ENCODE measurements around the gene ADO. TPM values are rescaled to one million over a fixed set of nuclear protein-coding genes. Genes with fewer than 3 reads are reported as not detected.

ADO gene
- total RNA-seq, 1 experiment from 2014 or later = 26.2 TPM

DNA sequence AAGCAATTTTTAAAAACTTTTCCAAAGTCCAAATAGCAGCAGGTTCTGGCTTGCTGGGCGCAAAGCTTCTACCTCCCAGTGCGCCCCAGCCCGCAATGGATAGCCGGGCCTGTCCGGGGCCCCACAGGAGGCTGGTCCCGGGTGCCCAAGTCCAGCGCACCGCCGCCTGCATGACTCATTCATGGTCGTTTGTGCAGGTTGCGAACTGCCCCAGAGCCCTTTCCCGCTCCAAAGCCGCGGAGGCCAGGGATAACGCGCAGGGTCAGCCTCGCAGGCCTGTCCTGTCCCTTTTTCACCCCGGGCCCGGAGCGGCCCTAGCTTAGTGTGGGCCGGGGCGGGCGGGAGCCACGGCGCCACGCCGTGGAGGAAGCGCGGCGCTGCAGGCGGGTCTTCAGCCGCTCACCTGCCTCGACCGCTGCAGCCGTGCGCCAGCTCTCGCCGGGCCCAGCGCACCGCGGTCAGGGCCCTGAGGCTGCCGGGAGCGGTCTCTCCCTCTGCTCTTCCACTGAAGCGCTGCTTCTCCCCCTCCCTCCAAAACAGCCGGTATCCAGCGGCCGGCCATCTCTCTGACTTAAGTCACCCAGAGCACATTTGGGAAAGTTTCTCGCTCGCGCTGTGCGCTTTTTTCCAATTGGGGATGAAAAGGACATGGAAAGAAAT lies 13.4 kb downstream of the ADO start (continued):
- TF ChIP-seq, protein P1, sequence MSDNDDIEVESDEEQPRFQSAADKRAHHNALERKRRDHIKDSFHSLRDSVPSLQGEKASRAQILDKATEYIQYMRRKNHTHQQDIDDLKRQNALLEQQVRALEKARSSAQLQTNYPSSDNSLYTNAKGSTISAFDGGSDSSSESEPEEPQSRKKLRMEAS (IDR thresholded peaks at IDR 0.05) = peak; percentile 60
- no peak for TF ChIP-seq CBX3 (IDR thresholded peaks at IDR 0.05; ENCODE audit: low read depth)

DNA sequence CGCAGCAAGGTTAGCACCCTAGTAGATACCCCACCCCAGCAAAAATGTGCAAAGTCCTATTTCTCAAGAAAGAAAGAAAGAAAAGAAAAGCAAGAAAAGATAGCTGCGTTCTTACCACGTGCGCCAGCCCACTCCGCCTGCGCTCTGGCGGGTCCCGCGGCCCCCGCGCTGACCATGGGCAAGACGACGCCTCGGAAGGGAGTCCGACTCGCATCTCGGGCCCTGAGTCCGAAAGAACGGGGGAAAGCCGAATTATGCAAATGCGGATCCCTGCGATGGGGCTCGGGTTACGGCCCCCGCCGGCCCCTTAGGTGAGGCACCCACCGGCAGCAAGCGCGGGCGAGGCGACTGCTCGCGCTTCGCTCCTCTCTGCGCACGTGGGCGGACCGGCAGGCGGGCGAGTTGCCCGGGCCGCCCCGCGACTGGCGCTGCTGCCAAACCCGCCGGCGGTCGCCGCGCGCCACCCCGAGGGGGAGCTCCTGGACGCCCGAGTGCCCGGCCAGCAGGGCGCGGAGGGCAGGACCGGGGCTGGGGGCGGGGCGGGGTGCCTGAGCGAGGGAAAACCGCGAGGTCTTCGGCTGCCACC lies 14.0 kb downstream of the ADO start:
- no TSS peak for BruUV-seq (replicated peaks)
- intact Hi-C loops (cut with micrococcal nuclease) = loop anchor here (1.0 to 5.0 kb wide), 6 partner anchors 208 to 894 kb away; partner anchors contain the start of gene NRBF2
- H4K20me1 ChIP-seq (ENCODE audit: insufficient read depth) = no peaks in the 10 kb centered on the region
- ATAC-seq = no peak
- no peaks in the 10 kb centered on the region for H3K9me2 ChIP-seq (ENCODE audit: insufficient read depth)
- peaks cover 9 to 34% of the 10 kb centered on the region in 2 experiments for H3K4me1 ChIP-seq (ENCODE audit: control insufficient read depth in 1 of 2, insufficient read depth in 2 of 2, low read length in 2 of 2)
- no peak overlapping the region for H3K27ac ChIP-seq (ENCODE audit: low read depth, low read length)
- H3K9me3 ChIP-seq (ENCODE audit: control insufficient read depth in 1 of 2, insufficient read depth in 1 of 2, low read depth in 1 of 2, low read length in 2 of 2) = no peaks in the 10 kb centered on the region
- no peaks in the 10 kb centered on the region for H3K36me3 ChIP-seq (ENCODE audit: control insufficient read depth in 1 of 2, insufficient read depth in 2 of 2, low read length in 2 of 2)
- TF ChIP-seq SRF (IDR thresholded peaks at IDR 0.05; ENCODE audit: low read depth) = no peak
- TF ChIP-seq JUND (IDR thresholded peaks at IDR 0.05) = no peak
- no peak for TF ChIP-seq FOSL1 (IDR thresholded peaks at IDR 0.05; ENCODE audit: low read depth)
- TF ChIP-seq ZNF274 (IDR thresholded peaks at IDR 0.05; ENCODE audit: low read depth, low read length) = no peak
- TF ChIP-seq, protein P2, sequence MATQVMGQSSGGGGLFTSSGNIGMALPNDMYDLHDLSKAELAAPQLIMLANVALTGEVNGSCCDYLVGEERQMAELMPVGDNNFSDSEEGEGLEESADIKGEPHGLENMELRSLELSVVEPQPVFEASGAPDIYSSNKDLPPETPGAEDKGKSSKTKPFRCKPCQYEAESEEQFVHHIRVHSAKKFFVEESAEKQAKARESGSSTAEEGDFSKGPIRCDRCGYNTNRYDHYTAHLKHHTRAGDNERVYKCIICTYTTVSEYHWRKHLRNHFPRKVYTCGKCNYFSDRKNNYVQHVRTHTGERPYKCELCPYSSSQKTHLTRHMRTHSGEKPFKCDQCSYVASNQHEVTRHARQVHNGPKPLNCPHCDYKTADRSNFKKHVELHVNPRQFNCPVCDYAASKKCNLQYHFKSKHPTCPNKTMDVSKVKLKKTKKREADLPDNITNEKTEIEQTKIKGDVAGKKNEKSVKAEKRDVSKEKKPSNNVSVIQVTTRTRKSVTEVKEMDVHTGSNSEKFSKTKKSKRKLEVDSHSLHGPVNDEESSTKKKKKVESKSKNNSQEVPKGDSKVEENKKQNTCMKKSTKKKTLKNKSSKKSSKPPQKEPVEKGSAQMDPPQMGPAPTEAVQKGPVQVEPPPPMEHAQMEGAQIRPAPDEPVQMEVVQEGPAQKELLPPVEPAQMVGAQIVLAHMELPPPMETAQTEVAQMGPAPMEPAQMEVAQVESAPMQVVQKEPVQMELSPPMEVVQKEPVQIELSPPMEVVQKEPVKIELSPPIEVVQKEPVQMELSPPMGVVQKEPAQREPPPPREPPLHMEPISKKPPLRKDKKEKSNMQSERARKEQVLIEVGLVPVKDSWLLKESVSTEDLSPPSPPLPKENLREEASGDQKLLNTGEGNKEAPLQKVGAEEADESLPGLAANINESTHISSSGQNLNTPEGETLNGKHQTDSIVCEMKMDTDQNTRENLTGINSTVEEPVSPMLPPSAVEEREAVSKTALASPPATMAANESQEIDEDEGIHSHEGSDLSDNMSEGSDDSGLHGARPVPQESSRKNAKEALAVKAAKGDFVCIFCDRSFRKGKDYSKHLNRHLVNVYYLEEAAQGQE (IDR thresholded peaks at IDR 0.05; ENCODE audit: low read depth) = no peak
- no peak for TF ChIP-seq TCF7L2 (IDR thresholded peaks at IDR 0.05; ENCODE audit: borderline replicate concordance, extremely low read depth, insufficient read depth, insufficient read length)
- no peak for TF ChIP-seq CBX3 (IDR thresholded peaks at IDR 0.05; ENCODE audit: low read depth)
- TF ChIP-seq, protein P3, sequence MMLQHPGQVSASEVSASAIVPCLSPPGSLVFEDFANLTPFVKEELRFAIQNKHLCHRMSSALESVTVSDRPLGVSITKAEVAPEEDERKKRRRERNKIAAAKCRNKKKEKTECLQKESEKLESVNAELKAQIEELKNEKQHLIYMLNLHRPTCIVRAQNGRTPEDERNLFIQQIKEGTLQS (IDR thresholded peaks at IDR 0.05) = no peak
- TF ChIP-seq, protein P4, sequence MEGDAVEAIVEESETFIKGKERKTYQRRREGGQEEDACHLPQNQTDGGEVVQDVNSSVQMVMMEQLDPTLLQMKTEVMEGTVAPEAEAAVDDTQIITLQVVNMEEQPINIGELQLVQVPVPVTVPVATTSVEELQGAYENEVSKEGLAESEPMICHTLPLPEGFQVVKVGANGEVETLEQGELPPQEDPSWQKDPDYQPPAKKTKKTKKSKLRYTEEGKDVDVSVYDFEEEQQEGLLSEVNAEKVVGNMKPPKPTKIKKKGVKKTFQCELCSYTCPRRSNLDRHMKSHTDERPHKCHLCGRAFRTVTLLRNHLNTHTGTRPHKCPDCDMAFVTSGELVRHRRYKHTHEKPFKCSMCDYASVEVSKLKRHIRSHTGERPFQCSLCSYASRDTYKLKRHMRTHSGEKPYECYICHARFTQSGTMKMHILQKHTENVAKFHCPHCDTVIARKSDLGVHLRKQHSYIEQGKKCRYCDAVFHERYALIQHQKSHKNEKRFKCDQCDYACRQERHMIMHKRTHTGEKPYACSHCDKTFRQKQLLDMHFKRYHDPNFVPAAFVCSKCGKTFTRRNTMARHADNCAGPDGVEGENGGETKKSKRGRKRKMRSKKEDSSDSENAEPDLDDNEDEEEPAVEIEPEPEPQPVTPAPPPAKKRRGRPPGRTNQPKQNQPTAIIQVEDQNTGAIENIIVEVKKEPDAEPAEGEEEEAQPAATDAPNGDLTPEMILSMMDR (IDR thresholded peaks at IDR 0.05 in 2 of 3, conservative IDR thresholded peaks at IDR 0.05 in 1 of 3; ENCODE audit: borderline replicate concordance in 1 of 3, insufficient read depth in 1 of 3, low read depth in 2 of 3, low read length in 2 of 3) = no peak
- H2AFZ ChIP-seq (ENCODE audit: low read depth, low read length, poor library complexity, severe bottlenecking) = peak overlapping the region; percentile 86
- H3K4me3 ChIP-seq (replicated peaks in 1 of 2; ENCODE audit: low read depth in 1 of 2, low read length in 2 of 2) = peak overlapping the region; percentile 59 to 62; a peak in 3 of 4 replicates
- RAD21 ChIA-PET (ENCODE audit: low non-redundant PET in 1 of 2, low total read pairs in 2 of 2, uncharacterized antibody in 2 of 2, unreplicated experiment in 2 of 2) = interaction anchor here (0.5 to 1.5 kb wide), 6 partner anchors 161 to 265 kb away, joined by 3 to 8 read pairs (median 4); no protein-coding TSS in a partner anchor
- CTCF ChIA-PET = interaction anchor here (0.9 to 3.9 kb wide), 15 partner anchors 9 to 1048 kb away, joined by 3 to 71 read pairs (median 4); partner anchors contain the start of gene ADO
- H3K4me2 ChIP-seq (ENCODE audit: low read length) = peak overlapping the region; percentile 94
- no peak for DNase-seq (ENCODE audit: low read depth, low spot score)
- no peaks in the 10 kb centered on the region for H3K79me2 ChIP-seq (ENCODE audit: insufficient read depth, low read length)
- H3K9ac ChIP-seq (ENCODE audit: low read length) = no peak overlapping the region
- POLR2A ChIA-PET = interaction anchor here (1.2 to 1.6 kb wide), 2 partner anchors 14 to 200 kb away, joined by 5 read pairs; partner anchors contain the start of gene ADO
- H3K27me3 ChIP-seq (ENCODE audit: insufficient read depth, low read length) = no peaks in the 10 kb centered on the region
